22Rv1 (cell line): ENCODE measurements around the gene TNS3.

ENCODE experiments used
- H3K27ac ChIP-seq: fragments of 450-650 bp; 2 replicates; pipeline ENCODE4 v1.5.1; 2017
- CTCF ChIP-seq: fragments of 450-650 bp; IDR thresholded peaks from 2 replicates; pipeline ENCODE4 v1.5.1; 2017; ENCODE audit warnings: mild to moderate bottlenecking
- ZFX ChIP-seq: fragments of 450-650 bp; IDR thresholded peaks from 2 replicates; pipeline ENCODE4 v1.6.1; 2017; ENCODE audit warnings: antibody characterized with exemption, borderline replicate concordance

The TNS3 gene

GRCh38 chr7:47297120-47297519 lies 284.8 kb downstream of the TNS3 start:
- H3K27ac ChIP-seq = no peak overlapping the region
- TF ChIP-seq CTCF (no peak), ZFX (no peak)

GRCh38 chr7:47295606-47296005 lies 286.3 kb downstream of the TNS3 start:
- TF ChIP-seq ZFX (no peak), CTCF (no peak)
- H3K27ac ChIP-seq = no peak overlapping the region

GRCh38 chr7:47294556-47295222 lies 287.2 kb downstream of the TNS3 start:
- H3K27ac ChIP-seq = no peak overlapping the region
- TF ChIP-seq CTCF = no peak
- TF ChIP-seq ZFX = no peak

GRCh38 chr7:47293884-47294555 lies 287.9 kb downstream of the TNS3 start:
- no peak for TF ChIP-seq ZFX
- TF ChIP-seq CTCF = no peak
- no peak overlapping the region for H3K27ac ChIP-seq

GRCh38 chr7:47292832-47293309 lies 289.0 kb downstream of the TNS3 start:
- TF ChIP-seq ZFX = no peak
- no peak for TF ChIP-seq CTCF
- H3K27ac ChIP-seq = no peak overlapping the region

- TF ChIP-seq CTCF (no peak), ZFX (no peak)
- H3K27ac ChIP-seq = no peak overlapping the region
Measured at GRCh38 chr7:47291461-47292081, 290.3 kb downstream of the TNS3 start.

- no peak overlapping the region for H3K27ac ChIP-seq
- TF ChIP-seq CTCF (no peak), ZFX (no peak)
Measured at GRCh38 chr7:47290867-47291266, 291.0 kb downstream of the TNS3 start.
